GM23338 (cell line): ENCODE data around the gene ROPN1L. TPM values are rescaled to one million over a fixed set of nuclear protein-coding genes. Genes with fewer than 3 reads are reported as not detected.

ENCODE experiments used
- ATAC-seq: fragments of 200-7000 bp; cut with Tn5 transposase; 3 replicates; pipeline ENCODE4 v1.9.1; 2020
- DNase-seq: peaks from one replicate; pipeline ENCODE4 v3.0.0-alpha.2; 2015; ENCODE audit warnings: low spot score
- H2AFZ ChIP-seq: fragments of 200-600 bp; sonication (generic); 2 replicates; pipeline ENCODE4 v1.8.0; 2016; ENCODE audit warnings: antibody characterized with exemption, mild to moderate bottlenecking, moderate library complexity
- H3F3A ChIP-seq: fragments of 200-600 bp; sonication (generic); replicated peaks from 2 replicates; pipeline ENCODE4 v1.8.0; 2017; ENCODE audit warnings: antibody characterized with exemption, mixed run types, low read depth
- H3K27ac ChIP-seq: fragments of 200-600 bp; sonication (generic); 2 replicates; pipeline ENCODE4 v1.6.1; 2016; ENCODE audit warnings: low read depth
- H3K27me3 ChIP-seq: fragments of 200-600 bp; sonication (generic); 2 replicates; pipeline ENCODE4 v1.8.0; 2016; ENCODE audit warnings: mild to moderate bottlenecking, mixed run types, moderate library complexity; ENCODE audit not compliant: insufficient read depth
- H3K36me3 ChIP-seq: fragments of 200-600 bp; sonication (generic); 2 replicates; pipeline ENCODE4 v1.8.0; 2016; ENCODE audit warnings: mild to moderate bottlenecking; ENCODE audit not compliant: insufficient read depth
- H3K4me1 ChIP-seq: fragments of 200-600 bp; sonication (generic); 2 replicates; pipeline ENCODE4 v1.8.0; 2016; ENCODE audit warnings: mild to moderate bottlenecking, moderate library complexity; ENCODE audit not compliant: insufficient read depth
- H3K4me2 ChIP-seq: fragments of 200-600 bp; sonication (generic); 2 replicates; pipeline ENCODE4 v1.7.1; 2017; ENCODE audit warnings: mixed run types
- H3K4me3 ChIP-seq: fragments of 200-600 bp; sonication (generic); 2 replicates; pipeline ENCODE4 v1.6.1; 2016; ENCODE audit warnings: mixed run types
- H3K79me2 ChIP-seq: fragments of 200-600 bp; sonication (generic); replicated peaks from 2 replicates; pipeline ENCODE4 v1.8.0; 2017; ENCODE audit warnings: mild to moderate bottlenecking; ENCODE audit not compliant: insufficient read depth
- H3K9me2 ChIP-seq: fragments of 200-600 bp; sonication (generic); 2 replicates; pipeline ENCODE4 v1.8.0; 2017; ENCODE audit not compliant: insufficient read depth
- H4K20me1 ChIP-seq: fragments of 200-600 bp; sonication (generic); replicated peaks from 2 replicates; pipeline ENCODE4 v1.8.0; 2017; ENCODE audit warnings: mild to moderate bottlenecking; ENCODE audit not compliant: insufficient read depth
- H3K27ac Mint-ChIP-seq: 2 replicates; pipeline ENCODE4 v1.8.0; 2020; ENCODE audit warnings: inconsistent platforms, mild to moderate bottlenecking, moderate library complexity, mixed read lengths
- H3K27me3 Mint-ChIP-seq: 3 replicates; pipeline ENCODE4 v1.8.0; 2022; ENCODE audit warnings: low read depth, mild to moderate bottlenecking, moderate library complexity, mixed read lengths, inconsistent platforms; ENCODE audit not compliant: insufficient read depth, poor library complexity
- H3K36me3 Mint-ChIP-seq: 3 replicates; pipeline ENCODE4 v1.8.0; 2021; ENCODE audit warnings: low read depth, mild to moderate bottlenecking, inconsistent platforms, moderate library complexity, mixed read lengths
- H3K4me1 Mint-ChIP-seq: 3 replicates; pipeline ENCODE4 v1.8.0; 2020; ENCODE audit warnings: mild to moderate bottlenecking, inconsistent platforms, mixed read lengths
- H3K4me3 Mint-ChIP-seq: 3 replicates; pipeline ENCODE4 v1.8.0; 2021; ENCODE audit warnings: moderate library complexity, mild to moderate bottlenecking, inconsistent platforms, mixed read lengths
- H3K9me3 Mint-ChIP-seq: 3 replicates; pipeline ENCODE4 v1.8.0; 2020; ENCODE audit warnings: moderate library complexity, mild to moderate bottlenecking, inconsistent platforms, mixed read lengths
- CREB1 ChIP-seq: fragments of 250-450 bp; sonication (Bioruptor Pico); IDR thresholded peaks from 2 replicates; pipeline ENCODE4 v1.5.0; 2020; ENCODE audit warnings: low read depth, mild to moderate bottlenecking, moderate library complexity
- EZH2 ChIP-seq: fragments of 200-600 bp; sonication (generic); IDR thresholded peaks from one replicate; pipeline ENCODE4 v1.8.0; 2017; ENCODE audit warnings: antibody characterized with exemption, mild to moderate bottlenecking, low read depth; ENCODE audit not compliant: unreplicated experiment
- EZH2phosphoT487 ChIP-seq: fragments of 200-600 bp; sonication (generic); IDR thresholded peaks from one replicate; pipeline ENCODE4 v1.8.1; 2018; ENCODE audit warnings: antibody characterized with exemption; ENCODE audit not compliant: unreplicated experiment
- JUNB ChIP-seq: IDR thresholded peaks from one replicate; pipeline ENCODE4 v1.6.1; 2016; ENCODE audit warnings: antibody characterized with exemption; ENCODE audit not compliant: unreplicated experiment
- NANOG ChIP-seq: IDR thresholded peaks from 2 replicates; pipeline ENCODE4 v1.6.1; 2016; ENCODE audit warnings: antibody characterized with exemption, borderline replicate concordance
- POLR2AphosphoS5 ChIP-seq: IDR thresholded peaks from 2 replicates; pipeline ENCODE4 v1.6.1; 2016; ENCODE audit warnings: antibody characterized with exemption, low read depth
- STAT1 ChIP-seq: IDR thresholded peaks from one replicate; pipeline ENCODE4 v1.6.1; 2016; ENCODE audit warnings: antibody characterized with exemption; ENCODE audit not compliant: unreplicated experiment
- ZNF114 ChIP-seq: fragments of 250-450 bp; sonication (Bioruptor Pico); IDR thresholded peaks from 2 replicates; pipeline ENCODE4 v1.5.0; 2020; ENCODE audit warnings: mild to moderate bottlenecking, moderate library complexity
- ZNF331 ChIP-seq: fragments of 250-450 bp; sonication (Bioruptor Pico); IDR thresholded peaks from 2 replicates; pipeline ENCODE4 v1.5.0; 2020; ENCODE audit warnings: low read depth, mild to moderate bottlenecking, moderate library complexity
- polyA plus RNA-seq: library from polyadenylated mRNA; unstranded; fragments of >200 nt; fragmentation: Nextera tagmentation; extraction: Ambion mirVana; gene quantifications from 2 replicates; pipeline ENCODE4 v1.2.1, GENCODE V29; 2016
- total RNA-seq: library from RNA; depleted of rRNA; stranded (reverse); fragments of >200 nt; shearing (Covaris generic); gene quantifications from 2 replicates; pipeline ENCODE4 v1.2.3, GENCODE V29; 2014
- TF ChIP-seq, protein P1 (sequence below): IDR thresholded peaks from 2 replicates; pipeline ENCODE4 v1.6.1; 2016; ENCODE audit warnings: antibody characterized with exemption
- TF ChIP-seq, protein P2 (sequence below), 2 experiments: fragments of 200-600 bp in 1 of 2; sonication (generic) in 1 of 2; conservative IDR thresholded peaks; 2 replicates each; pipeline versions ENCODE4 v1.5.1 to v1.6.1; 2016 to 2017; ENCODE audit warnings: antibody characterized with exemption in 2 of 2, low read depth in 2 of 2, mild to moderate bottlenecking in 2 of 2, moderate library complexity in 1 of 2
- TF ChIP-seq, protein P3 (sequence below): fragments of 250-450 bp; sonication (Bioruptor Pico); IDR thresholded peaks from 2 replicates; pipeline ENCODE4 v1.5.0; 2020; ENCODE audit warnings: mild to moderate bottlenecking, moderate library complexity

ROPN1L gene
- total and polyA plus RNA-seq, 2 experiments from 2014 or later: 0.57 TPM; not detected in 1

DNA sequence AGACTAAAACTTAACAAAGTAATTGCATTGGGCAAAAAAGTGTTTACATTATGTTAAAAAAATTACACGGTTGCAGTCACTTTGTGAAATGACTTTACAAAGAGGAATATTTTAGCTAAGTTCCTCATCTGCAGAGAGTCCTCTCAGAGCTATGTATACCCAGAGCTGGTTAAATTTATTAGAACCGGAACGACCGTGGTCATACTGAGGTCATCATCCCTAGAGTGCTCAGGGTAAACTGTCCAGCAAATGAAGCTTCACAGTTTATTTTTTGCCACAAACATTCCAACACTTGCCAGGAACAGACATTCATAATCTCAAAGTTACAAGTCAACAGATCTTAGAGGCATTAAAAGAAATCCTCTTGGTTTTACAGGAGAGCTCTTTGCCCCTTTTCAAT lies 897 bp downstream of the ROPN1L start (continued):
- TF ChIP-seq, protein P1, sequence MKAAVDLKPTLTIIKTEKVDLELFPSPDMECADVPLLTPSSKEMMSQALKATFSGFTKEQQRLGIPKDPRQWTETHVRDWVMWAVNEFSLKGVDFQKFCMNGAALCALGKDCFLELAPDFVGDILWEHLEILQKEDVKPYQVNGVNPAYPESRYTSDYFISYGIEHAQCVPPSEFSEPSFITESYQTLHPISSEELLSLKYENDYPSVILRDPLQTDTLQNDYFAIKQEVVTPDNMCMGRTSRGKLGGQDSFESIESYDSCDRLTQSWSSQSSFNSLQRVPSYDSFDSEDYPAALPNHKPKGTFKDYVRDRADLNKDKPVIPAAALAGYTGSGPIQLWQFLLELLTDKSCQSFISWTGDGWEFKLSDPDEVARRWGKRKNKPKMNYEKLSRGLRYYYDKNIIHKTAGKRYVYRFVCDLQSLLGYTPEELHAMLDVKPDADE: no peak
- TF ChIP-seq JUNB: no peak

- Histone ChIP-seq H4K20me1 (no peaks in the 10 kb centered on the region), H3K79me2 (no peaks in the 10 kb centered on the region), H3K27me3 (peaks cover 18% of the 10 kb centered on the region), H2AFZ (no peak overlapping the region), H3K9me2 (no peaks in the 10 kb centered on the region), H3K4me2 (no peak overlapping the region), H3K36me3 (no peaks in the 10 kb centered on the region), H3K4me1 (peaks cover 3% of the 10 kb centered on the region; the same call in 1 of the 2 replicates), H3K27ac (no peak overlapping the region), H3F3A (peaks cover 14% of the 10 kb centered on the region), H3K4me3 (no peak overlapping the region)
- peaks cover 18% of the 10 kb centered on the region for H3K4me1 Mint-ChIP-seq
- H3K4me3 Mint-ChIP-seq: no peak overlapping the region
- no peaks in the 10 kb centered on the region for H3K9me3 Mint-ChIP-seq
- H3K27me3 Mint-ChIP-seq: peaks cover 26% of the 10 kb centered on the region
- no peak for DNase-seq
- H3K36me3 Mint-ChIP-seq: no peaks in the 10 kb centered on the region
- H3K27ac Mint-ChIP-seq: no peak overlapping the region
- no peak for ATAC-seq
- TF ChIP-seq ZNF331: no peak
- TF ChIP-seq JUNB: no peak
- TF ChIP-seq, protein P1: no peak
- TF ChIP-seq ZNF114: no peak
- no peak for TF ChIP-seq CREB1 (CRISPR knock-in tag)
- TF ChIP-seq, protein P2, sequence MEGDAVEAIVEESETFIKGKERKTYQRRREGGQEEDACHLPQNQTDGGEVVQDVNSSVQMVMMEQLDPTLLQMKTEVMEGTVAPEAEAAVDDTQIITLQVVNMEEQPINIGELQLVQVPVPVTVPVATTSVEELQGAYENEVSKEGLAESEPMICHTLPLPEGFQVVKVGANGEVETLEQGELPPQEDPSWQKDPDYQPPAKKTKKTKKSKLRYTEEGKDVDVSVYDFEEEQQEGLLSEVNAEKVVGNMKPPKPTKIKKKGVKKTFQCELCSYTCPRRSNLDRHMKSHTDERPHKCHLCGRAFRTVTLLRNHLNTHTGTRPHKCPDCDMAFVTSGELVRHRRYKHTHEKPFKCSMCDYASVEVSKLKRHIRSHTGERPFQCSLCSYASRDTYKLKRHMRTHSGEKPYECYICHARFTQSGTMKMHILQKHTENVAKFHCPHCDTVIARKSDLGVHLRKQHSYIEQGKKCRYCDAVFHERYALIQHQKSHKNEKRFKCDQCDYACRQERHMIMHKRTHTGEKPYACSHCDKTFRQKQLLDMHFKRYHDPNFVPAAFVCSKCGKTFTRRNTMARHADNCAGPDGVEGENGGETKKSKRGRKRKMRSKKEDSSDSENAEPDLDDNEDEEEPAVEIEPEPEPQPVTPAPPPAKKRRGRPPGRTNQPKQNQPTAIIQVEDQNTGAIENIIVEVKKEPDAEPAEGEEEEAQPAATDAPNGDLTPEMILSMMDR (conservative IDR thresholded peaks at IDR 0.05; ENCODE audit: low read depth in 2 of 2): no peak
- TF ChIP-seq, protein P3, sequence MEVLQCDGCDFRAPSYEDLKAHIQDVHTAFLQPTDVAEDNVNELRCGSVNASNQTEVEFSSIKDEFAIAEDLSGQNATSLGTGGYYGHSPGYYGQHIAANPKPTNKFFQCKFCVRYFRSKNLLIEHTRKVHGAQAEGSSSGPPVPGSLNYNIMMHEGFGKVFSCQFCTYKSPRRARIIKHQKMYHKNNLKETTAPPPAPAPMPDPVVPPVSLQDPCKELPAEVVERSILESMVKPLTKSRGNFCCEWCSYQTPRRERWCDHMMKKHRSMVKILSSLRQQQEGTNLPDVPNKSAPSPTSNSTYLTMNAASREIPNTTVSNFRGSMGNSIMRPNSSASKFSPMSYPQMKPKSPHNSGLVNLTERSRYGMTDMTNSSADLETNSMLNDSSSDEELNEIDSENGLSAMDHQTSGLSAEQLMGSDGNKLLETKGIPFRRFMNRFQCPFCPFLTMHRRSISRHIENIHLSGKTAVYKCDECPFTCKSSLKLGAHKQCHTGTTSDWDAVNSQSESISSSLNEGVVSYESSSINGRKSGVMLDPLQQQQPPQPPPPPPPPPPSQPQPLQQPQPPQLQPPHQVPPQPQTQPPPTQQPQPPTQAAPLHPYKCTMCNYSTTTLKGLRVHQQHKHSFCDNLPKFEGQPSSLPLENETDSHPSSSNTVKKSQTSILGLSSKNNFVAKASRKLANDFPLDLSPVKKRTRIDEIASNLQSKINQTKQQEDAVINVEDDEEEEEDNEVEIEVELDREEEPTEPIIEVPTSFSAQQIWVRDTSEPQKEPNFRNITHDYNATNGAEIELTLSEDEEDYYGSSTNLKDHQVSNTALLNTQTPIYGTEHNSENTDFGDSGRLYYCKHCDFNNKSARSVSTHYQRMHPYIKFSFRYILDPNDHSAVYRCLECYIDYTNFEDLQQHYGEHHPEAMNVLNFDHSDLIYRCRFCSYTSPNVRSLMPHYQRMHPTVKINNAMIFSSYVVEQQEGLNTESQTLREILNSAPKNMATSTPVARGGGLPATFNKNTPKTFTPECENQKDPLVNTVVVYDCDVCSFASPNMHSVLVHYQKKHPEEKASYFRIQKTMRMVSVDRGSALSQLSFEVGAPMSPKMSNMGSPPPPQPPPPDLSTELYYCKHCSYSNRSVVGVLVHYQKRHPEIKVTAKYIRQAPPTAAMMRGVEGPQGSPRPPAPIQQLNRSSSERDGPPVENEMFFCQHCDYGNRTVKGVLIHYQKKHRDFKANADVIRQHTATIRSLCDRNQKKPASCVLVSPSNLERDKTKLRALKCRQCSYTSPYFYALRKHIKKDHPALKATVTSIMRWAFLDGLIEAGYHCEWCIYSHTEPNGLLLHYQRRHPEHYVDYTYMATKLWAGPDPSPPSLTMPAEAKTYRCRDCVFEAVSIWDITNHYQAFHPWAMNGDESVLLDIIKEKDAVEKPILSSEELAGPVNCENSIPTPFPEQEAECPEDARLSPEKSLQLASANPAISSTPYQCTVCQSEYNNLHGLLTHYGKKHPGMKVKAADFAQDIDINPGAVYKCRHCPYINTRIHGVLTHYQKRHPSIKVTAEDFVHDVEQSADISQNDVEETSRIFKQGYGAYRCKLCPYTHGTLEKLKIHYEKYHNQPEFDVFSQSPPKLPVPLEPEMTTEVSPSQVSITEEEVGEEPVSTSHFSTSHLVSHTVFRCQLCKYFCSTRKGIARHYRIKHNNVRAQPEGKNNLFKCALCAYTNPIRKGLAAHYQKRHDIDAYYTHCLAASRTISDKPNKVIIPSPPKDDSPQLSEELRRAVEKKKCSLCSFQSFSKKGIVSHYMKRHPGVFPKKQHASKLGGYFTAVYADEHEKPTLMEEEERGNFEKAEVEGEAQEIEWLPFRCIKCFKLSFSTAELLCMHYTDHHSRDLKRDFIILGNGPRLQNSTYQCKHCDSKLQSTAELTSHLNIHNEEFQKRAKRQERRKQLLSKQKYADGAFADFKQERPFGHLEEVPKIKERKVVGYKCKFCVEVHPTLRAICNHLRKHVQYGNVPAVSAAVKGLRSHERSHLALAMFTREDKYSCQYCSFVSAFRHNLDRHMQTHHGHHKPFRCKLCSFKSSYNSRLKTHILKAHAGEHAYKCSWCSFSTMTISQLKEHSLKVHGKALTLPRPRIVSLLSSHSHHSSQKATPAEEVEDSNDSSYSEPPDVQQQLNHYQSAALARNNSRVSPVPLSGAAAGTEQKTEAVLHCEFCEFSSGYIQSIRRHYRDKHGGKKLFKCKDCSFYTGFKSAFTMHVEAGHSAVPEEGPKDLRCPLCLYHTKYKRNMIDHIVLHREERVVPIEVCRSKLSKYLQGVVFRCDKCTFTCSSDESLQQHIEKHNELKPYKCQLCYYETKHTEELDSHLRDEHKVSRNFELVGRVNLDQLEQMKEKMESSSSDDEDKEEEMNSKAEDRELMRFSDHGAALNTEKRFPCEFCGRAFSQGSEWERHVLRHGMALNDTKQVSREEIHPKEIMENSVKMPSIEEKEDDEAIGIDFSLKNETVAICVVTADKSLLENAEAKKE (CRISPR knock-in tag): no peak
- no peak for TF ChIP-seq EZH2phosphoT487
- no peak for TF ChIP-seq POLR2AphosphoS5
- no peak for TF ChIP-seq NANOG
- TF ChIP-seq STAT1: no peak
- no peak for TF ChIP-seq EZH2
These were observed 3.7 kb downstream of the ROPN1L start for GRCh38 chr5:10445352-10445751.
